Calu3 (cell line): ENCODE results near the gene EBF4. TPM values are rescaled to one million over a fixed set of nuclear protein-coding genes. Genes with fewer than 3 reads are reported as not detected.

Experiments
- BruUV-seq: library from RNA; stranded (reverse); fragments of 400-500 nt; replicated peaks from 2 replicates; lab custom pipeline; 2021; lab: Mats Ljungman, UMichigan
- CTCF ChIA-PET: fragments of 300-600 bp; sonication (Branson Sonifier 250); formaldehyde crosslinking; loops from one replicate; lab custom pipeline; 2022; ENCODE audit warnings: antibody characterized with exemption; lab: Charles Lee
- DNase-seq: peaks from one replicate; pipeline ENCODE4 v3.0.0; 2022
- H3K27ac Mint-ChIP-seq: one replicate; pipeline ENCODE4 v1.8.0; 2022; ENCODE audit warnings: mixed read lengths; ENCODE audit not compliant: unreplicated experiment
- H3K27me3 Mint-ChIP-seq: one replicate; pipeline ENCODE4 v1.8.0; 2022; ENCODE audit warnings: mixed read lengths; ENCODE audit not compliant: unreplicated experiment
- H3K36me3 Mint-ChIP-seq: one replicate; pipeline ENCODE4 v1.8.0; 2022; ENCODE audit warnings: mild to moderate bottlenecking, moderate library complexity, mixed read lengths; ENCODE audit not compliant: insufficient read depth, unreplicated experiment
- H3K4me1 Mint-ChIP-seq: one replicate; pipeline ENCODE4 v1.8.0; 2022; ENCODE audit warnings: mild to moderate bottlenecking, low read depth, mixed read lengths; ENCODE audit not compliant: unreplicated experiment
- H3K4me3 Mint-ChIP-seq: one replicate; pipeline ENCODE4 v1.8.0; 2022; ENCODE audit warnings: mild to moderate bottlenecking, low read depth, moderate library complexity, mixed read lengths; ENCODE audit not compliant: unreplicated experiment
- H3K9me3 Mint-ChIP-seq: one replicate; pipeline ENCODE4 v1.8.0; 2022; ENCODE audit warnings: low read depth, mixed read lengths; ENCODE audit not compliant: unreplicated experiment
- CTCF ChIP-seq: fragments of 200-600 bp; IDR thresholded peaks from one replicate; pipeline ENCODE4 v1.8.0; 2022; ENCODE audit warnings: antibody characterized with exemption; ENCODE audit not compliant: unreplicated experiment
- intact Hi-C: fragments of 100-400 bp; cut with micrococcal nuclease; formaldehyde crosslinking; loops from one replicate; pipeline ENCODE4 v1.10.0; 2022; ENCODE audit not compliant: unreplicated experiment
- total RNA-seq: library from RNA; stranded (reverse); gene quantifications from 2 replicates; pipeline ENCODE4 v1.2.3, GENCODE V29; 2022

EBF4 gene
- total RNA-seq, 1 experiment from 2014 or later = 4.3 TPM

GRCh38 chr20:2658414-2659354 lies 33.9 kb upstream of the EBF4 start:
- CTCF ChIA-PET = no interaction called here
- H3K4me3 Mint-ChIP-seq = no peak overlapping the region
- no peaks in the 10 kb centered on the region for H3K27me3 Mint-ChIP-seq
- no peaks in the 10 kb centered on the region for H3K9me3 Mint-ChIP-seq
- no peak for TF ChIP-seq CTCF
- BruUV-seq = no TSS peak
- peaks cover 25% of the 10 kb centered on the region for H3K4me1 Mint-ChIP-seq
- peaks cover 66% of the 10 kb centered on the region for H3K36me3 Mint-ChIP-seq
- DNase-seq = no peak
- intact Hi-C loops = no loop called here
- peak overlapping the region; percentile 8 for H3K27ac Mint-ChIP-seq

DNA sequence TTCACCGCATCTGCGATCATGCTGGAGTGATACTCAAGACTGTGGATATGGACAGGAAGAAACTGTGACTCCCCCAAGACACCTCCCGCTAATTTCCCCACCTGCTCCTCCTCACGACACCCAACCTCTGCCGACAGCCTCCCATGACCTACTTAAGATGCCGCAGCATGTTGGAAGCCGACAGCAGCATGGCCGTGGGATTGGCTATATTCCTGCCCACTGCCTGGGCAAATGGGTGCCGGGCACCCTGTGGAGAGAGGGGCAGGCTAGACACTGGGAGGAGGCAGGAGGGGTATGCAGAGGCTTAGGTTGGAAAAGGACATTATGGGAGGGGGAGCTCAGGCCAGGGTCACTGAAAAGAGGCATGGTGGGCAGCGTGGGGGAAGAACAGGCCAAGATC lies 33.0 kb upstream of the EBF4 start:
- CTCF ChIA-PET = no interaction called here
- BruUV-seq = no TSS peak
- DNase-seq = no peak
- Mint-ChIP-seq H3K4me3 (no peak overlapping the region), H3K4me1 (peaks cover 24% of the 10 kb centered on the region), H3K27me3 (no peaks in the 10 kb centered on the region), H3K9me3 (no peaks in the 10 kb centered on the region), H3K27ac (no peak overlapping the region), H3K36me3 (peaks cover 66% of the 10 kb centered on the region)
- intact Hi-C loops = no loop called here
- TF ChIP-seq CTCF = no peak

GRCh38 chr20:2663364-2663886 lies 29.2 kb upstream of the EBF4 start:
- peak overlapping the region; percentile 85 for H3K4me3 Mint-ChIP-seq
- BruUV-seq = TSS peak; percentile 53
- CTCF ChIA-PET = interaction anchor here (0.6 to 1.4 kb wide), 3 partner anchors 8 to 25 kb away, joined by 3 to 5 read pairs (median 4); no protein-coding TSS in a partner anchor

More at GRCh38 chr20:2663364-2663886, 29.2 kb upstream of the EBF4 start:
- Mint-ChIP-seq H3K9me3 (no peaks in the 10 kb centered on the region), H3K4me1 (peaks cover 15% of the 10 kb centered on the region), H3K27me3 (peaks cover 11% of the 10 kb centered on the region), H3K27ac (peak overlapping the region; percentile 86), H3K36me3 (peaks cover 48% of the 10 kb centered on the region)
- no peak for TF ChIP-seq CTCF
- DNase-seq = no peak
- intact Hi-C loops = no loop called here
